SIG-M5 treated with dmso at 0.1 percent for 504 hours (cell line): ENCODE results near the gene BCAR3.
A peak's percentile ranks its signal among the peaks of the same experiment; 100 is the strongest.
"Not testable (repeated sequence)": the region's sequence is repeated elsewhere in the genome, so short reads cannot be mapped to it uniquely, and the experiment has no call there.

Source experiments
- DNase-seq: peaks from one replicate; lab custom pipeline; 2025; ENCODE audit not compliant: unreplicated experiment; lab: John Stamatoyannopoulos, UW

Gene BCAR3

GRCh38 chr1:93554883-93555872 lies 126.5 kb downstream of the BCAR3 start:
- no peak for DNase-seq

- not testable (repeated sequence) for DNase-seq
Measured at GRCh38 chr1:93553886-93554490, 127.6 kb downstream of the BCAR3 start.

GRCh38 chr1:93552741-93553455 lies 128.7 kb downstream of the BCAR3 start:
- DNase-seq: peak; percentile 39

GRCh38 chr1:93549811-93550210 lies 131.8 kb downstream of the BCAR3 start:
- DNase-seq: peak; percentile 15

- DNase-seq: no peak
Measured at GRCh38 chr1:93549131-93549530, 132.5 kb downstream of the BCAR3 start.

GRCh38 chr1:93546162-93546863 lies 135.3 kb downstream of the BCAR3 start:
- DNase-seq: no peak

GRCh38 chr1:93542398-93542797 lies 139.2 kb downstream of the BCAR3 start:
- no peak for DNase-seq

- no peak for DNase-seq
Measured at GRCh38 chr1:93541045-93541444, 140.6 kb downstream of the BCAR3 start.

GRCh38 chr1:93537924-93538323 lies 143.7 kb downstream of the BCAR3 start:
- DNase-seq: no peak

GRCh38 chr1:93537396-93537795 lies 144.2 kb downstream of the BCAR3 start:
- DNase-seq: no peak

GRCh38 chr1:93533677-93534076 lies 148.0 kb downstream of the BCAR3 start:
- DNase-seq: no peak

- DNase-seq: no peak
Measured at GRCh38 chr1:93532780-93533378, 148.8 kb downstream of the BCAR3 start.

GRCh38 chr1:93531193-93531592 lies 150.4 kb downstream of the BCAR3 start:
- no peak for DNase-seq

- peak; percentile 57 for DNase-seq
Measured at GRCh38 chr1:93528412-93528811, 153.2 kb downstream of the BCAR3 start.

- no peak for DNase-seq
Measured at GRCh38 chr1:93526431-93526830, 155.2 kb downstream of the BCAR3 start.

GRCh38 chr1:93525431-93525830 lies 156.2 kb downstream of the BCAR3 start:
- no peak for DNase-seq

- DNase-seq: no peak
Measured at GRCh38 chr1:93522721-93523120, 158.9 kb downstream of the BCAR3 start.

- DNase-seq: no peak
Measured at GRCh38 chr1:93521618-93522017, 160.0 kb downstream of the BCAR3 start.

GRCh38 chr1:93519199-93519829 lies 162.3 kb downstream of the BCAR3 start:
- no peak for DNase-seq

GRCh38 chr1:93518516-93518915 lies 163.1 kb downstream of the BCAR3 start:
- no peak for DNase-seq
